ENCODE data around the gene DCTN4. TPM values are rescaled to one million over a fixed set of nuclear protein-coding genes. Genes with fewer than 3 reads are reported as not detected.

The DCTN4 gene
- total RNA-seq, 1 experiment from 2014 or later, result 43.9 TPM

GRCh38 chr5:150781706-150782614 is 23.1 kb upstream of the DCTN4 start:
- no peak for ATAC-seq
- H3K4me1 Mint-ChIP-seq, result peaks cover 59% of the 10 kb centered on the region
- ChIA-PET POLR2A (no interaction called here), CTCF (interaction anchor here (0.8 to 1.0 kb wide), 3 partner anchors 65 to 81 kb away, joined by 3 to 4 read pairs (median 3); partner anchors contain the start of gene RBM22)
- H3K36me3 Mint-ChIP-seq, result peaks cover 12% of the 10 kb centered on the region
- no peak for DNase-seq (ENCODE audit: low spot score)
- peaks cover 6% of the 10 kb centered on the region for H3K9me3 Mint-ChIP-seq
- H3K27me3 Mint-ChIP-seq (ENCODE audit: low read depth), result peaks cover 18% of the 10 kb centered on the region
- TF ChIP-seq PRRX2 (CRISPR knock-in tag; IDR thresholded peaks at IDR 0.05) (no peak), FOXP1 (CRISPR knock-in tag; IDR thresholded peaks at IDR 0.05; ENCODE audit: borderline replicate concordance) (no peak), ESRRA (CRISPR knock-in tag; IDR thresholded peaks at IDR 0.05; ENCODE audit: borderline replicate concordance) (no peak), ZNF532 (CRISPR knock-in tag; IDR thresholded peaks at IDR 0.05; ENCODE audit: borderline replicate concordance) (no peak), JAZF1 (CRISPR knock-in tag; IDR thresholded peaks at IDR 0.05) (no peak), NFATC4 (CRISPR knock-in tag; IDR thresholded peaks at IDR 0.05) (no peak), SMAD4 (CRISPR knock-in tag; IDR thresholded peaks at IDR 0.05) (no peak), ZNF671 (CRISPR knock-in tag; IDR thresholded peaks at IDR 0.05) (no peak), CREB1 (CRISPR knock-in tag; IDR thresholded peaks at IDR 0.05) (no peak), KAT7 (CRISPR knock-in tag; IDR thresholded peaks at IDR 0.05; ENCODE audit: borderline replicate concordance) (no peak), ETV6 (CRISPR knock-in tag; IDR thresholded peaks at IDR 0.05) (no peak), ATF1 (CRISPR knock-in tag; IDR thresholded peaks at IDR 0.05) (no peak), OVOL2 (CRISPR knock-in tag; IDR thresholded peaks at IDR 0.05; ENCODE audit: borderline replicate concordance) (no peak), NFE2L1 (CRISPR knock-in tag; IDR thresholded peaks at IDR 0.05) (no peak), ARID4B (CRISPR knock-in tag; IDR thresholded peaks at IDR 0.05; ENCODE audit: borderline replicate concordance) (no peak), FOXJ3 (CRISPR knock-in tag; IDR thresholded peaks at IDR 0.05; ENCODE audit: borderline replicate concordance) (no peak), FOXP4 (CRISPR knock-in tag; IDR thresholded peaks at IDR 0.05) (no peak), CDX4 (CRISPR knock-in tag; IDR thresholded peaks at IDR 0.05; ENCODE audit: borderline replicate concordance) (no peak), HMGA2 (CRISPR knock-in tag; IDR thresholded peaks at IDR 0.05) (no peak)
- H3K4me3 Mint-ChIP-seq, result no peak overlapping the region
- no peak overlapping the region for H3K27ac Mint-ChIP-seq

Measured in WTC11 (cell line).